Measurements from ENCODE around the gene PRAMEF7. TPM values are rescaled to one million over a fixed set of nuclear protein-coding genes. Genes with fewer than 3 reads are reported as not detected.
"Not testable (repeated sequence)": the region's sequence is repeated elsewhere in the genome, so short reads cannot be mapped to it uniquely, and the experiment has no call there.

Gene PRAMEF7
- total RNA-seq (not detected in 2 replicates), polyA plus RNA-seq (not detected in 2 replicates), polyA minus RNA-seq (not detected in 2 replicates), Bru-seq, nascent RNA (not detected), BruChase-seq, experiment 1, labeled RNA remaining after a 6-hour chase (not detected), BruChase-seq, experiment 2, labeled RNA remaining after a 2-hour chase (not detected)
- not detected in 2 replicates for polyA plus RNA-seq (2011; cell fraction: cytosol; rRNA removed)
- not detected in 2 replicates for polyA plus RNA-seq (2011; cell fraction: nucleus; rRNA removed)
- polyA plus RNA-seq (2012) = not detected in 2 replicates
- polyA minus RNA-seq (2011; cell fraction: cytosol; rRNA and poly(A)+ RNA removed) = not detected
- not detected in 2 replicates for polyA minus RNA-seq (2011; cell fraction: nucleus; rRNA and poly(A)+ RNA removed)
- long read RNA-seq = 0 reads

GRCh38 chr1:12916310-12916709 lies at the start of gene PRAMEF7:
Gene PRAMEF7 (plus strand): TSS chr1:12916610. CDS start chr1:12917693, 1,083 bp downstream.
- dilution Hi-C loops (cut with MboI; ENCODE audit: extremely low pct_ligation_motif_present, low sequenced_read_pairs); BruUV-seq (replicated peaks); H3K4me1 ChIP-seq (ENCODE audit: control insufficient read depth, extremely low read depth, insufficient read depth, low read length); FAIRE-seq; intact Hi-C loops (cut with micrococcal nuclease); H3K4me2 ChIP-seq (ENCODE audit: insufficient read depth, low read length); CTCF ChIA-PET; H4K20me1 ChIP-seq (replicated peaks; ENCODE audit: control insufficient read depth, extremely low read depth, insufficient read depth, low read length); H3K9me3 ChIP-seq (replicated peaks; ENCODE audit: control insufficient read depth, insufficient read depth, low read length); H3K36me3 ChIP-seq (ENCODE audit: control insufficient read depth in 2 of 2, extremely low read depth in 1 of 2, insufficient read depth in 2 of 2, low read length in 2 of 2); H3K9me1 ChIP-seq (replicated peaks; ENCODE audit: control insufficient read depth, extremely low read depth, insufficient read depth, low read length); H3K79me2 ChIP-seq (ENCODE audit: control insufficient read depth, insufficient read depth, low read length); DNase-seq (ENCODE audit: low read depth, low spot score); H3K27ac ChIP-seq (ENCODE audit: insufficient read depth, low read depth, low read length); H3K4me3 ChIP-seq (replicated peaks in 1 of 3; ENCODE audit: insufficient read depth in 1 of 3, low read depth in 1 of 3, low read length in 3 of 3); H3K9ac ChIP-seq (replicated peaks; ENCODE audit: extremely low read depth, insufficient read depth, low read length); POLR2A ChIA-PET; H2AFZ ChIP-seq (ENCODE audit: low read depth, low read length); H3K27me3 ChIP-seq (ENCODE audit: control insufficient read depth in 2 of 2, insufficient read depth in 2 of 2, low read length in 2 of 2): not testable (repeated sequence)

- H4K20me1 ChIP-seq (replicated peaks; ENCODE audit: control insufficient read depth, extremely low read depth, insufficient read depth, low read length); H3K79me2 ChIP-seq (ENCODE audit: control insufficient read depth, insufficient read depth, low read length); BruUV-seq (replicated peaks); H2AFZ ChIP-seq (ENCODE audit: low read depth, low read length); H3K27me3 ChIP-seq (ENCODE audit: control insufficient read depth in 2 of 2, insufficient read depth in 2 of 2, low read length in 2 of 2); H3K4me2 ChIP-seq (ENCODE audit: insufficient read depth, low read length); H3K9me1 ChIP-seq (replicated peaks; ENCODE audit: control insufficient read depth, extremely low read depth, insufficient read depth, low read length); DNase-seq (ENCODE audit: low read depth, low spot score); POLR2A ChIA-PET; H3K4me1 ChIP-seq (ENCODE audit: control insufficient read depth, extremely low read depth, insufficient read depth, low read length); H3K4me3 ChIP-seq (replicated peaks in 1 of 3; ENCODE audit: insufficient read depth in 1 of 3, low read depth in 1 of 3, low read length in 3 of 3); H3K9me3 ChIP-seq (replicated peaks; ENCODE audit: control insufficient read depth, insufficient read depth, low read length); dilution Hi-C loops (cut with MboI; ENCODE audit: extremely low pct_ligation_motif_present, low sequenced_read_pairs); H3K9ac ChIP-seq (replicated peaks; ENCODE audit: extremely low read depth, insufficient read depth, low read length); H3K36me3 ChIP-seq (ENCODE audit: control insufficient read depth in 2 of 2, extremely low read depth in 1 of 2, insufficient read depth in 2 of 2, low read length in 2 of 2); FAIRE-seq; intact Hi-C loops (cut with micrococcal nuclease); H3K27ac ChIP-seq (ENCODE audit: insufficient read depth, low read depth, low read length); CTCF ChIA-PET: not testable (repeated sequence)
These were observed 38.0 kb upstream of the PRAMEF7 start for GRCh38 chr1:12878453-12878852.

GRCh38 chr1:12886101-12886500 lies 30.3 kb upstream of the PRAMEF7 start, which contains the start of gene PRAMEF4:
Gene PRAMEF4 (minus strand): TSS chr1:12886201. CDS start chr1:12883394, 2,807 bp downstream.
- dilution Hi-C loops (cut with MboI; ENCODE audit: extremely low pct_ligation_motif_present, low sequenced_read_pairs); FAIRE-seq; POLR2A ChIA-PET; H3K79me2 ChIP-seq (ENCODE audit: control insufficient read depth, insufficient read depth, low read length); H3K9ac ChIP-seq (replicated peaks; ENCODE audit: extremely low read depth, insufficient read depth, low read length); BruUV-seq (replicated peaks); H3K9me3 ChIP-seq (replicated peaks; ENCODE audit: control insufficient read depth, insufficient read depth, low read length); H4K20me1 ChIP-seq (replicated peaks; ENCODE audit: control insufficient read depth, extremely low read depth, insufficient read depth, low read length); H3K4me2 ChIP-seq (ENCODE audit: insufficient read depth, low read length); CTCF ChIA-PET; H2AFZ ChIP-seq (ENCODE audit: low read depth, low read length); H3K36me3 ChIP-seq (ENCODE audit: control insufficient read depth in 2 of 2, extremely low read depth in 1 of 2, insufficient read depth in 2 of 2, low read length in 2 of 2); intact Hi-C loops (cut with micrococcal nuclease); H3K27me3 ChIP-seq (ENCODE audit: control insufficient read depth in 2 of 2, insufficient read depth in 2 of 2, low read length in 2 of 2); H3K4me3 ChIP-seq (replicated peaks in 1 of 3; ENCODE audit: insufficient read depth in 1 of 3, low read depth in 1 of 3, low read length in 3 of 3); H3K27ac ChIP-seq (ENCODE audit: insufficient read depth, low read depth, low read length); H3K9me1 ChIP-seq (replicated peaks; ENCODE audit: control insufficient read depth, extremely low read depth, insufficient read depth, low read length); DNase-seq (ENCODE audit: low read depth, low spot score); H3K4me1 ChIP-seq (ENCODE audit: control insufficient read depth, extremely low read depth, insufficient read depth, low read length): not testable (repeated sequence)

- H3K36me3 ChIP-seq (ENCODE audit: control insufficient read depth in 2 of 2, extremely low read depth in 1 of 2, insufficient read depth in 2 of 2, low read length in 2 of 2); H3K9me3 ChIP-seq (replicated peaks; ENCODE audit: control insufficient read depth, insufficient read depth, low read length); CTCF ChIA-PET; H3K79me2 ChIP-seq (ENCODE audit: control insufficient read depth, insufficient read depth, low read length); BruUV-seq (replicated peaks); H3K4me1 ChIP-seq (ENCODE audit: control insufficient read depth, extremely low read depth, insufficient read depth, low read length); DNase-seq (ENCODE audit: low read depth, low spot score); dilution Hi-C loops (cut with MboI; ENCODE audit: extremely low pct_ligation_motif_present, low sequenced_read_pairs); intact Hi-C loops (cut with micrococcal nuclease); H3K27ac ChIP-seq (ENCODE audit: insufficient read depth, low read depth, low read length); H3K4me3 ChIP-seq (replicated peaks in 1 of 3; ENCODE audit: insufficient read depth in 1 of 3, low read depth in 1 of 3, low read length in 3 of 3); H4K20me1 ChIP-seq (replicated peaks; ENCODE audit: control insufficient read depth, extremely low read depth, insufficient read depth, low read length); FAIRE-seq; POLR2A ChIA-PET; H3K9ac ChIP-seq (replicated peaks; ENCODE audit: extremely low read depth, insufficient read depth, low read length); H2AFZ ChIP-seq (ENCODE audit: low read depth, low read length); H3K27me3 ChIP-seq (ENCODE audit: control insufficient read depth in 2 of 2, insufficient read depth in 2 of 2, low read length in 2 of 2); H3K4me2 ChIP-seq (ENCODE audit: insufficient read depth, low read length); H3K9me1 ChIP-seq (replicated peaks; ENCODE audit: control insufficient read depth, extremely low read depth, insufficient read depth, low read length): not testable (repeated sequence)
These were observed 18.2 kb upstream of the PRAMEF7 start, which contains the start of gene PRAMEF10 for GRCh38 chr1:12898170-12898569. Gene PRAMEF10 (minus strand): TSS chr1:12898270. CDS start chr1:12895847, 2,423 bp downstream.

All from endothelial cell of umbilical vein (primary cell).